PC-9 (cell line): ENCODE data around the gene XXYLT1. TPM values are rescaled to one million over a fixed set of nuclear protein-coding genes. Genes with fewer than 3 reads are reported as not detected.

ENCODE experiments used
- BruUV-seq: library from RNA; stranded (reverse); fragments of 400-500 nt; replicated peaks from 2 replicates; lab custom pipeline; 2021; lab: Mats Ljungman, UMichigan
- CTCF ChIA-PET: fragments of 300-600 bp; sonication (Branson Sonifier 250); formaldehyde crosslinking; loops from one replicate; lab custom pipeline; 2022; ENCODE audit warnings: antibody characterized with exemption; lab: Charles Lee
- POLR2A ChIA-PET: fragments of 300-600 bp; sonication (Branson Sonifier 250); formaldehyde crosslinking; loops from one replicate; lab custom pipeline; 2022; ENCODE audit warnings: antibody characterized with exemption; ENCODE audit not compliant: unreplicated experiment; lab: Charles Lee
- DNase-seq, 2 experiments: peaks; one replicate each; pipeline versions ENCODE4 v3.0.0 to v3.0.0-alpha.2; 2015 to 2022; ENCODE audit warnings: mixed read lengths in 1 of 2
- H2AFZ ChIP-seq: fragments of 200-600 bp; sonication (generic); 2 replicates; pipeline ENCODE4 v1.8.1; 2017; ENCODE audit warnings: antibody characterized with exemption
- H3F3A ChIP-seq: fragments of 200-600 bp; sonication (generic); 2 replicates; pipeline ENCODE4 v1.8.1; 2017; ENCODE audit warnings: antibody characterized with exemption, mild to moderate bottlenecking, low read depth; ENCODE audit not compliant: insufficient read depth
- H3K27ac ChIP-seq: fragments of 200-600 bp; sonication (generic); 2 replicates; pipeline ENCODE4 v1.6.1; 2016; ENCODE audit warnings: mixed run types
- H3K27me3 ChIP-seq: fragments of 200-600 bp; sonication (generic); 2 replicates; pipeline ENCODE4 v1.6.1; 2016; ENCODE audit warnings: low read depth, mixed run types; ENCODE audit not compliant: insufficient read depth
- H3K36me3 ChIP-seq: fragments of 200-600 bp; sonication (generic); 2 replicates; pipeline ENCODE4 v1.6.1; 2016; ENCODE audit warnings: low read depth, mixed run types
- H3K4me1 ChIP-seq: fragments of 200-600 bp; sonication (generic); replicated peaks from 2 replicates; pipeline ENCODE4 v1.6.1; 2016; ENCODE audit warnings: mixed run types; ENCODE audit not compliant: insufficient read depth
- H3K4me2 ChIP-seq: fragments of 200-600 bp; sonication (generic); 2 replicates; pipeline ENCODE4 v1.6.1; 2017; ENCODE audit warnings: mixed run types
- H3K4me3 ChIP-seq: fragments of 200-600 bp; sonication (generic); 2 replicates; pipeline ENCODE4 v1.6.1; 2016; ENCODE audit warnings: mixed run types
- H3K79me2 ChIP-seq: fragments of 200-600 bp; sonication (generic); 2 replicates; pipeline ENCODE4 v1.6.1; 2017; ENCODE audit warnings: low read depth, mixed run types
- H3K9me2 ChIP-seq: fragments of 200-600 bp; sonication (generic); 2 replicates; pipeline ENCODE4 v1.8.1; 2017; ENCODE audit warnings: mild to moderate bottlenecking; ENCODE audit not compliant: insufficient read depth
- H3K9me3 ChIP-seq: fragments of 200-600 bp; sonication (generic); 2 replicates; pipeline ENCODE4 v1.8.1; 2016; ENCODE audit warnings: low read depth; ENCODE audit not compliant: insufficient read depth
- H4K20me1 ChIP-seq: fragments of 200-600 bp; sonication (generic); 2 replicates; pipeline ENCODE4 v1.8.1; 2017; ENCODE audit not compliant: insufficient read depth
- EZH2 ChIP-seq: fragments of 200-600 bp; sonication (generic); IDR thresholded peaks from 2 replicates; pipeline ENCODE4 v1.8.0; 2017; ENCODE audit warnings: antibody characterized with exemption, low read depth
- intact Hi-C: fragments of 100-400 bp; cut with micrococcal nuclease; formaldehyde crosslinking; loops from one replicate; pipeline ENCODE4 v1.10.0; 2022; ENCODE audit not compliant: unreplicated experiment
- total RNA-seq: library from RNA; stranded (reverse); gene quantifications from 2 replicates; pipeline ENCODE4 v1.2.3, GENCODE V29; 2021
- TF ChIP-seq, protein P1 (sequence below): fragments of 200-600 bp; sonication (generic); conservative IDR thresholded peaks from 2 replicates; pipeline ENCODE4 v1.6.1; 2017; ENCODE audit warnings: mixed run types, antibody characterized with exemption, mild to moderate bottlenecking, moderate library complexity

The XXYLT1 gene
- total RNA-seq, 1 experiment from 2014 or later, result 13.3 TPM

DNA sequence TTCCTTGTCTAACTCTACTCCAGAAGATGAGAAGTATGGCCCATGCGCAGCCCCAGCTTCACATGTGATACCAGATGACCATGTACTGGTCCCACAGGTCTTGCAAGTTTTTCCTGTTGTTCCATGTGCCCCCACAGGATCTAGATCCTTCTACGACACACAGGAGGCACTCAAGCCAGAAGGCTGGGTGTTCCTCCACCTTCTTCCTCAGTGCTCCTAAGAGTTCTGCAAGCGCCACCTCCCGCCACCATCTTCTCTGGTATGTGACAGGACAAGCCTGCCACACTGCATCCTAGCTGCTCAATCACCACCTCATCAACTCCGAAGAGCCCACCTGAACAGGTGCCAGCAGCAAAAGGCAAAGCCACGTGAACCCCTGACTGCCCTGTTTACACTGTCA lies 43.1 kb downstream of the XXYLT1 start:
- H3K27me3 ChIP-seq, result no peaks in the 10 kb centered on the region
- no peaks in the 10 kb centered on the region for H3K36me3 ChIP-seq
- ChIA-PET CTCF (no interaction called here), POLR2A (interaction anchor here (0.5 kb wide), 1 partner anchor 73 kb away, joined by 4 read pairs; no protein-coding TSS in a partner anchor)
- TF ChIP-seq, protein P1, sequence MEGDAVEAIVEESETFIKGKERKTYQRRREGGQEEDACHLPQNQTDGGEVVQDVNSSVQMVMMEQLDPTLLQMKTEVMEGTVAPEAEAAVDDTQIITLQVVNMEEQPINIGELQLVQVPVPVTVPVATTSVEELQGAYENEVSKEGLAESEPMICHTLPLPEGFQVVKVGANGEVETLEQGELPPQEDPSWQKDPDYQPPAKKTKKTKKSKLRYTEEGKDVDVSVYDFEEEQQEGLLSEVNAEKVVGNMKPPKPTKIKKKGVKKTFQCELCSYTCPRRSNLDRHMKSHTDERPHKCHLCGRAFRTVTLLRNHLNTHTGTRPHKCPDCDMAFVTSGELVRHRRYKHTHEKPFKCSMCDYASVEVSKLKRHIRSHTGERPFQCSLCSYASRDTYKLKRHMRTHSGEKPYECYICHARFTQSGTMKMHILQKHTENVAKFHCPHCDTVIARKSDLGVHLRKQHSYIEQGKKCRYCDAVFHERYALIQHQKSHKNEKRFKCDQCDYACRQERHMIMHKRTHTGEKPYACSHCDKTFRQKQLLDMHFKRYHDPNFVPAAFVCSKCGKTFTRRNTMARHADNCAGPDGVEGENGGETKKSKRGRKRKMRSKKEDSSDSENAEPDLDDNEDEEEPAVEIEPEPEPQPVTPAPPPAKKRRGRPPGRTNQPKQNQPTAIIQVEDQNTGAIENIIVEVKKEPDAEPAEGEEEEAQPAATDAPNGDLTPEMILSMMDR, result no peak
- TF ChIP-seq EZH2, result no peak
- H3K9me3 ChIP-seq, result no peaks in the 10 kb centered on the region
- intact Hi-C loops, result no loop called here
- H3K4me2 ChIP-seq, result no peak overlapping the region
- no peaks in the 10 kb centered on the region for H3F3A ChIP-seq
- BruUV-seq, result no TSS peak
- H3K27ac ChIP-seq, result no peak overlapping the region
- H3K79me2 ChIP-seq, result no peaks in the 10 kb centered on the region
- no peaks in the 10 kb centered on the region for H3K4me1 ChIP-seq
- no peaks in the 10 kb centered on the region for H3K9me2 ChIP-seq
- no peak for DNase-seq
- H4K20me1 ChIP-seq, result no peaks in the 10 kb centered on the region
- H2AFZ ChIP-seq, result no peak overlapping the region
- no peak overlapping the region for H3K4me3 ChIP-seq

DNA sequence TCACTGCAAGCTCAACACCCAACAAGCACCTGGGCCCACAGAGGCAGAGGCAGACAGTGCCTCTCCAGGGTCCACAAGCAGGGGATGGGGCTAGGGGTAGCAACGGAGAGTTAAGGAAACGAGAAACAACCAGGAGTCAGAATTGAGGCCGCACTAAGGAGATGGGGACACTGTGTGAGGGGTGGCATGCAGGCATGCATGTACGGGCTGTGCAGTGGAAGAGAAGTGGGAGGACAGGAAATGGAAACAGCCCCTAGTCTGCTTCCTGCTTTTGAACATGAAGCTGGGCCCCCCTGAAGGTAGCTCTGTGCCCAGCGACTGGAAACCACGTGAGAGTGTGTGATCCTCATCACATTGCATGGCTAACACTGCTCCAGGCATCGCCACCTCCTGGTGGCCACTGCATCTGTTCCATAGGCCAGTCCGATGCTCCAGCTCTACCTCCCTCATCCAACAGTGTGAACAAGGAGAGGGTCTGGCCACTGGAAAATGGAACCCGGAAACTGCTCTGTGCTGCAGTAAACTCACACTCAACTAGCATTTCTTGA lies 44.0 kb downstream of the XXYLT1 start:
- Histone ChIP-seq H3K9me3 (no peaks in the 10 kb centered on the region), H3K27me3 (no peaks in the 10 kb centered on the region), H3K9me2 (no peaks in the 10 kb centered on the region), H3F3A (no peaks in the 10 kb centered on the region; the same call in 1 of the 2 replicates), H3K27ac (no peak overlapping the region), H3K4me3 (no peak overlapping the region), H3K4me2 (no peak overlapping the region), H3K79me2 (no peaks in the 10 kb centered on the region), H2AFZ (no peak overlapping the region), H4K20me1 (no peaks in the 10 kb centered on the region), H3K36me3 (no peaks in the 10 kb centered on the region), H3K4me1 (no peaks in the 10 kb centered on the region)
- no peak for TF ChIP-seq EZH2
- TF ChIP-seq, protein P1, result 0 out of 2 replicates have a peak, but pooled peaks have one; percentile 22
- no TSS peak for BruUV-seq
- ChIA-PET CTCF (no interaction called here), POLR2A (no interaction called here)
- intact Hi-C loops, result no loop called here
- DNase-seq, result no peak

DNA sequence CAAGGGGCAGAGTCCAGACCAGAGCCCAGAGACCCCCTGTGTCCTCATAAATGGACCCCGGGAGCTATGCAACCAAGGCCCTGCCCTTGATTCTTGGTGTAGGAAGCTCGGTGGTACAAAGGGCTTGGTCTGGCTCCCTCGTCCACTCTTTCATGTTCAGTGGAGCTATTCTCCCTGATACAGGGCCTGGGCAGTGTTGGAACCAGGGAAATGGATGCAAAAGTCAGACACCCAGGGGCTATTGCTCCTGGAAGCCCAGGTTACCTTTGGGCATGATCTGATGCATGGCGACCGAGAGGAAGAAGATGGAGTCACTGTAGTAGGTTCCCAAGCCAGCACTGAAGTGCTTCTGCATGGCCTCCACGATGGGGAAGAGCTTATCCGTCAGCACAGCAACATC lies 44.5 kb downstream of the XXYLT1 start:
- H3K9me3 ChIP-seq, result no peaks in the 10 kb centered on the region
- BruUV-seq, result no TSS peak
- H3K27ac ChIP-seq, result no peak overlapping the region

More for the DNA sequence above, 44.5 kb downstream of the XXYLT1 start:
- H3K9me2 ChIP-seq, result no peaks in the 10 kb centered on the region
- POLR2A ChIA-PET, result no interaction called here
- no peak overlapping the region for H3K4me3 ChIP-seq
- H3K36me3 ChIP-seq, result no peaks in the 10 kb centered on the region
- H4K20me1 ChIP-seq, result no peaks in the 10 kb centered on the region
- TF ChIP-seq, protein P1, result no peak
- TF ChIP-seq EZH2, result no peak
- DNase-seq, result no peak
- no peaks in the 10 kb centered on the region; the same call in 1 of the 2 replicates for H3F3A ChIP-seq
- no peak overlapping the region for H3K4me2 ChIP-seq
- CTCF ChIA-PET, result no interaction called here
- no peak overlapping the region for H2AFZ ChIP-seq
- H3K4me1 ChIP-seq, result no peaks in the 10 kb centered on the region
- intact Hi-C loops, result no loop called here
- no peaks in the 10 kb centered on the region for H3K27me3 ChIP-seq
- no peaks in the 10 kb centered on the region for H3K79me2 ChIP-seq
